Liver (tissue), 3 donors: ENCODE results near the gene TBX15.

ENCODE experiments used
- CTCF ChIP-seq: fragments of 150-350 bp; IDR thresholded peaks from 2 replicates; pipeline ENCODE4 v1.5.1; 2017; ENCODE audit warnings: improper control_type of control experiment, low read depth, low read length; ENCODE audit not compliant: missing input control
- NR2F2 ChIP-seq: IDR thresholded peaks from 2 replicates; pipeline ENCODE4 v1.6.1; 2016; ENCODE audit warnings: antibody characterized with exemption
- RAD21 ChIP-seq, 2 donors: IDR thresholded peaks; 2 replicates each; pipeline ENCODE4 v1.6.1; 2016; ENCODE audit warnings: antibody characterized with exemption in 2 of 2, mild to moderate bottlenecking in 2 of 2
- TF ChIP-seq, protein P1 (sequence below): IDR thresholded peaks from 2 replicates; pipeline ENCODE4 v1.6.1; 2016; ENCODE audit warnings: antibody characterized with exemption
- TF ChIP-seq, protein P2 (sequence below): IDR thresholded peaks from 2 replicates; pipeline ENCODE4 v1.6.1; 2016; ENCODE audit warnings: antibody characterized with exemption
- TF ChIP-seq, protein P3 (sequence below): IDR thresholded peaks from 2 replicates; pipeline ENCODE4 v1.6.1; 2016; ENCODE audit warnings: antibody characterized with exemption, mild to moderate bottlenecking
- donor health status: healthy.
- donor health status: healthy.

- TF ChIP-seq RAD21 (IDR thresholded peaks at IDR 0.05) (peak; percentile 26 to 27), CTCF (no peak), NR2F2 (no peak)
- TF ChIP-seq, protein P1, sequence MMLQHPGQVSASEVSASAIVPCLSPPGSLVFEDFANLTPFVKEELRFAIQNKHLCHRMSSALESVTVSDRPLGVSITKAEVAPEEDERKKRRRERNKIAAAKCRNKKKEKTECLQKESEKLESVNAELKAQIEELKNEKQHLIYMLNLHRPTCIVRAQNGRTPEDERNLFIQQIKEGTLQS: no peak
- TF ChIP-seq, protein P2, sequence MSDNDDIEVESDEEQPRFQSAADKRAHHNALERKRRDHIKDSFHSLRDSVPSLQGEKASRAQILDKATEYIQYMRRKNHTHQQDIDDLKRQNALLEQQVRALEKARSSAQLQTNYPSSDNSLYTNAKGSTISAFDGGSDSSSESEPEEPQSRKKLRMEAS: peak; percentile 44
- TF ChIP-seq, protein P3, sequence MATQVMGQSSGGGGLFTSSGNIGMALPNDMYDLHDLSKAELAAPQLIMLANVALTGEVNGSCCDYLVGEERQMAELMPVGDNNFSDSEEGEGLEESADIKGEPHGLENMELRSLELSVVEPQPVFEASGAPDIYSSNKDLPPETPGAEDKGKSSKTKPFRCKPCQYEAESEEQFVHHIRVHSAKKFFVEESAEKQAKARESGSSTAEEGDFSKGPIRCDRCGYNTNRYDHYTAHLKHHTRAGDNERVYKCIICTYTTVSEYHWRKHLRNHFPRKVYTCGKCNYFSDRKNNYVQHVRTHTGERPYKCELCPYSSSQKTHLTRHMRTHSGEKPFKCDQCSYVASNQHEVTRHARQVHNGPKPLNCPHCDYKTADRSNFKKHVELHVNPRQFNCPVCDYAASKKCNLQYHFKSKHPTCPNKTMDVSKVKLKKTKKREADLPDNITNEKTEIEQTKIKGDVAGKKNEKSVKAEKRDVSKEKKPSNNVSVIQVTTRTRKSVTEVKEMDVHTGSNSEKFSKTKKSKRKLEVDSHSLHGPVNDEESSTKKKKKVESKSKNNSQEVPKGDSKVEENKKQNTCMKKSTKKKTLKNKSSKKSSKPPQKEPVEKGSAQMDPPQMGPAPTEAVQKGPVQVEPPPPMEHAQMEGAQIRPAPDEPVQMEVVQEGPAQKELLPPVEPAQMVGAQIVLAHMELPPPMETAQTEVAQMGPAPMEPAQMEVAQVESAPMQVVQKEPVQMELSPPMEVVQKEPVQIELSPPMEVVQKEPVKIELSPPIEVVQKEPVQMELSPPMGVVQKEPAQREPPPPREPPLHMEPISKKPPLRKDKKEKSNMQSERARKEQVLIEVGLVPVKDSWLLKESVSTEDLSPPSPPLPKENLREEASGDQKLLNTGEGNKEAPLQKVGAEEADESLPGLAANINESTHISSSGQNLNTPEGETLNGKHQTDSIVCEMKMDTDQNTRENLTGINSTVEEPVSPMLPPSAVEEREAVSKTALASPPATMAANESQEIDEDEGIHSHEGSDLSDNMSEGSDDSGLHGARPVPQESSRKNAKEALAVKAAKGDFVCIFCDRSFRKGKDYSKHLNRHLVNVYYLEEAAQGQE: no peak
Measured at GRCh38 chr1:118958140-118958539, 30.0 kb downstream of the TBX15 start.
